Raji (cell line): Measurements from ENCODE around the gene SLC5A11.

Experiments
- POLR2A ChIP-seq: IDR thresholded peaks from 2 replicates; pipeline ENCODE4 v1.6.1; 2011; ENCODE audit warnings: low read depth, low read length, control low read depth; ENCODE audit not compliant: insufficient read depth

The SLC5A11 gene

GRCh38 chr16:24849641-24850040 lies 3.9 kb downstream of the SLC5A11 start:
- no peak for TF ChIP-seq POLR2A

DNA sequence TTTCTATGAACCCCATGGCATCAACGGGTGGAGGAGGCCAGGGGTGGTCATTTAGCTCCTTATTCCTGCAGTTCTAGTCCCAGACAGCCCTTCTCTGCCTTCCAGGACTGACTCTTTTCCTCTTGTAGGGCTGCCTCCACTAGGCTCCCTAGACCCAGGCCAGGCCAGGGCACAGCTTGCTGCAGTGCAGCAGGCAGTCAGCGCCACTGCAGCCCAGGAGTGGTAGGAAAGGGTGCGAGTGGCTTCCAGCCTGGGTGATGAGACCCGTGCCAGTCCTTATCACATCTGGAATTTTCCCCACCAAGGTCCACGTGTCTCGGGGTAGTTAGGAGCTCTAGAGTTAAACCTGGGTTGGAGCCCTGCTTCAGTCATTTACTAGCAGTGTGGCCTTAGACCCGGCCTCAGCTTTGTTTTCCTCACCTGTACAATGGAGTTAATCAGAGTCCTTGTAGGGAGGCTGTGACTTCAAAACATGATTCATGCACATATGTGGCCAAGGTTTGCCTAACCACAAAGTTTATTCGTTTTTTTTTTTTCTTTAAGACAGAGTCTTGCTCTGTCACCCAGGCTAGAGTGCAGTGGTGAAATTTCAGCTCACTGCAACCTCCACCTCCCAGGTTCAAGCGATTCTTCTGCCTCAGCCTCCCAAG lies 4.7 kb downstream of the SLC5A11 start:
- no peak for TF ChIP-seq POLR2A

- no peak for TF ChIP-seq POLR2A
Measured at GRCh38 chr16:24851700-24852099, 5.9 kb downstream of the SLC5A11 start.

DNA sequence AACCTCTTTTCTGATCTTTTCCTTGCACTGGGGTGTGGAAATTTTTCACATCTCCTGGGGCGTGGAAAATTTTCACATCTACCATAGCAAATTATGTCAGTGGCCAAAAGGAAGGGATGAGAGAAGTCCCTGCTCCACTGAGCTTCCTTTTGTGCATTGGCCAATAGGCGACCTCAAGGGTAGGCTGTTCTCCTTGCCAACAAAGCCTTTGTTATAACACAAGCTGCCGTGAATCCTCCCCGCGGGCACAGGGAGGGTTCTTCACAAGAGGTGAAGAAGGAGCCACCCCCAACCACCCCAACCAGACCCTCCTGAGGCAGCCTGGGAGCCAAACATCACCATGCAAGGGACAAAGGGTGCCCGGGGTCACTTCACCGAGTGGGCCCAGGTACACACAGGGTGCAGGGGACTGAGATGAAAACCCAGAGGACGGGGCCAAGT lies 6.5 kb downstream of the SLC5A11 start:
- no peak for TF ChIP-seq POLR2A

GRCh38 chr16:24853169-24853824 lies 7.5 kb downstream of the SLC5A11 start:
- TF ChIP-seq POLR2A: no peak

- TF ChIP-seq POLR2A: no peak
Measured at GRCh38 chr16:24853830-24854229, 8.1 kb downstream of the SLC5A11 start.

- no peak for TF ChIP-seq POLR2A
Measured at GRCh38 chr16:24854607-24855171, 8.9 kb downstream of the SLC5A11 start.

- TF ChIP-seq POLR2A: no peak
Measured at GRCh38 chr16:24855678-24856077, 9.9 kb downstream of the SLC5A11 start.

- TF ChIP-seq POLR2A: no peak
Measured at GRCh38 chr16:24858219-24859041, 12.7 kb downstream of the SLC5A11 start.

DNA sequence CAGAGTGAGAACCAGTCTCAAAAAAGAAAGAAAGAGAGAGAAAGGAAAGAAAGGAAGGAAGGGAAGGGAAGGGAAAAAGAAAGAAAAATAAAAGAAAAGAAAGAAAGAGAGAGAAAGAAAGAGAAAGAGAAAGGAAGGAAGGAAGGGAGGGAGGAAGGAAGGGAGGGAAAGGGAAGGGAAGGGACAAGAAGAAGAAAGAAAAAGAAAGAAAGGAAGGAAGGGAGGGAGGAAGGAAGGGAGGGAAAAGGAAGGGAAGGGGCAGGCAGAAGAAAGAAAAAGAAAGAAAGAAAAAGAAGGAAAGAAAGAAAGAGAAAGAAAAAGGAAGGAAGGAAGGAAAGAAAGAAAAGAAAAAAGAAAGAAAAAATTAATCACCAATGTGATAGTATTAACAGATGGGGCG lies 15.7 kb downstream of the SLC5A11 start:
- TF ChIP-seq POLR2A: no peak

GRCh38 chr16:24863582-24864437 lies 18.0 kb downstream of the SLC5A11 start:
- TF ChIP-seq POLR2A: no peak

GRCh38 chr16:24869033-24869432 lies 23.3 kb downstream of the SLC5A11 start:
- no peak for TF ChIP-seq POLR2A

DNA sequence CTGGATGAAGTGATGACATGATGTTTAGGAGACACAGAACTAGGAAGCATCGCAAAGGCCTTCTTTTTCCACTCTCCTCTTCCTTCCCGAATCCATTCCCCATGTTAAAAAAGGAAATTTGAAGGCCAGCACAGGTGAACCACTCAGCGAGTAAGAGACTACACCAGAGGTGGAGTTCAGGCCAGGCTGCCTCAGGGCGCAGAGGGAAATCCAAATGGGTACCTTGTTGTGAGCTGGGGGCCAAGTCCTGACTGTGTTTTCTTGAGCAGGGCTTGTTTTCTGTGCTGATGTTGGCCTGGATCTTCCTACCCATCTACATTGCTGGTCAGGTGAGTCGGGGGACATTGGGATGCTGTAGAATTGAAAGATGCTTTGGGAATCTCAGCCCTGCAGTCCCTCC lies 26.1 kb downstream of the SLC5A11 start:
- TF ChIP-seq POLR2A: no peak

GRCh38 chr16:24873028-24873427 lies 27.3 kb downstream of the SLC5A11 start:
- TF ChIP-seq POLR2A: no peak

- no peak for TF ChIP-seq POLR2A
Measured at GRCh38 chr16:24875466-24875865, 29.7 kb downstream of the SLC5A11 start.
